Adrenal gland (tissue), 5 donors: ENCODE data around the gene EFNA5.

Experiments used
- POLR2A ChIP-seq, 2 donors: fragments of 450-650 bp; IDR thresholded peaks; one replicate each; pipeline ENCODE4 v1.6.1; 2017; ENCODE audit warnings: antibody characterized with exemption in 2 of 2, mild to moderate bottlenecking in 2 of 2, moderate library complexity in 1 of 2
- TF ChIP-seq, protein P1 (sequence below), 6 experiments: fragments of 450-650 bp in 4 of 6; fragments of 200-600 bp in 2 of 6; sonication (generic) in 1 of 6; IDR thresholded peaks; 1 replicate in 5 of 6; 2 replicates in 1 of 6; pipeline versions ENCODE4 v1.5.1 to v1.8.0; 2016 to 2021; ENCODE audit warnings: antibody characterized with exemption in 6 of 6, mild to moderate bottlenecking in 2 of 6, moderate library complexity in 1 of 6
- donor health status: DM: no; HTN: no; CAD: no.

DNA sequence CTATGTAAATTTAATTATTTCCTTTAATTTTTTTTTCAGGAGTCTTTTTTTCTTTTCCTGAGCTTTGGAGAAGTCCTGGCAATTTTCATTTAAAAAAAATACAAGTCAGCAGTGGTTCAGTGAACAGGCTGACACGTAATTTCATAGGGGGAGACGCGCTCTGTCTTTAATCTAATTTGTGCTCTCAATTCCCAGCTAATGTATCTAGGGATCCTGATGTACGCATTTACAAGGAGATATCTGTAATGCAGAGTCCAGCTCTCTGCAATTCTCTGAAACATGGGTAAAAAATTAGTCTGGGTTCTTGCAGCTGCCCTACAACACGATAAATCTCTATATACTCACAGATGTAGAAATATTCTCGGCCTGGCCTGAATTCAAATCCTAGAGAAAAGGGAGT, 243.9 kb downstream of the EFNA5 start:
- TF ChIP-seq, protein P1, sequence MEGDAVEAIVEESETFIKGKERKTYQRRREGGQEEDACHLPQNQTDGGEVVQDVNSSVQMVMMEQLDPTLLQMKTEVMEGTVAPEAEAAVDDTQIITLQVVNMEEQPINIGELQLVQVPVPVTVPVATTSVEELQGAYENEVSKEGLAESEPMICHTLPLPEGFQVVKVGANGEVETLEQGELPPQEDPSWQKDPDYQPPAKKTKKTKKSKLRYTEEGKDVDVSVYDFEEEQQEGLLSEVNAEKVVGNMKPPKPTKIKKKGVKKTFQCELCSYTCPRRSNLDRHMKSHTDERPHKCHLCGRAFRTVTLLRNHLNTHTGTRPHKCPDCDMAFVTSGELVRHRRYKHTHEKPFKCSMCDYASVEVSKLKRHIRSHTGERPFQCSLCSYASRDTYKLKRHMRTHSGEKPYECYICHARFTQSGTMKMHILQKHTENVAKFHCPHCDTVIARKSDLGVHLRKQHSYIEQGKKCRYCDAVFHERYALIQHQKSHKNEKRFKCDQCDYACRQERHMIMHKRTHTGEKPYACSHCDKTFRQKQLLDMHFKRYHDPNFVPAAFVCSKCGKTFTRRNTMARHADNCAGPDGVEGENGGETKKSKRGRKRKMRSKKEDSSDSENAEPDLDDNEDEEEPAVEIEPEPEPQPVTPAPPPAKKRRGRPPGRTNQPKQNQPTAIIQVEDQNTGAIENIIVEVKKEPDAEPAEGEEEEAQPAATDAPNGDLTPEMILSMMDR (IDR thresholded peaks at IDR 0.05): no peak
- TF ChIP-seq POLR2A (IDR thresholded peaks at IDR 0.05): no peak
